HepG2 (cell line): Measurements from ENCODE around the gene QSOX1. TPM values are rescaled to one million over a fixed set of nuclear protein-coding genes. Genes with fewer than 3 reads are reported as not detected.

Source experiments
- ATAC-seq: fragments of 200-7000 bp; cut with Tn5 transposase; 3 replicates; pipeline ENCODE4 v1.9.1; 2020; ENCODE audit warnings: mild to moderate bottlenecking, moderate library complexity
- BruUV-seq: library from RNA; stranded (reverse); fragments of 400-500 nt; replicated peaks from 2 replicates; lab custom pipeline; 2021; lab: Mats Ljungman, UMichigan
- CTCF ChIA-PET: fragments of 300-600 bp; formaldehyde crosslinking; extraction: SDS; loops from one replicate; lab custom pipeline; 2021; ENCODE audit warnings: low total read pairs, inconsistent platforms, low intra/inter-chr PET ratio; lab: Yijun Ruan, JAX
- POLR2A ChIA-PET: fragments of 350-600 bp; sonication (Branson Sonifier 250); formaldehyde crosslinking; loops from one replicate; lab custom pipeline; 2020; ENCODE audit warnings: antibody characterized with exemption, inconsistent platforms; lab: Yijun Ruan, JAX
- DNase-seq: peaks from one replicate; pipeline ENCODE4 v3.0.0-alpha.2; 2015; ENCODE audit warnings: low spot score
- FAIRE-seq: peaks from 3 replicates; lab custom pipeline; 2011; peaks lifted over from hg19 to GRCh38; lab: Jason Lieb, UNC
- H2AFZ ChIP-seq: one replicate; pipeline ENCODE4 v1.6.1; 2011; ENCODE audit warnings: low read length, inconsistent platforms
- H3K27ac ChIP-seq: fragments of 300-600 bp; 3 replicates; pipeline ENCODE4 v1.8.0; 2011; ENCODE audit warnings: mixed run types, mild to moderate bottlenecking, mixed read lengths, low read length, inconsistent platforms; ENCODE audit not compliant: insufficient read depth; ENCODE audit errors: extremely low read length
- H3K27me3 ChIP-seq, 2 experiments: fragments of 200-600 bp in 1 of 2; 2 replicates in 1 of 2; 3 replicates in 1 of 2; pipeline versions ENCODE4 v1.6.0 to v1.8.0; 2011; ENCODE audit warnings: low read length in 2 of 2, mild to moderate bottlenecking in 2 of 2, moderate library complexity in 2 of 2, inconsistent platforms in 1 of 2; ENCODE audit not compliant: insufficient read depth in 2 of 2, control insufficient read depth in 1 of 2
- H3K36me3 ChIP-seq, 2 experiments: fragments of 200-600 bp in 1 of 2; replicated peaks in 1 of 2; 2 replicates in 1 of 2; 3 replicates in 1 of 2; pipeline versions ENCODE4 v1.5.1 to v1.8.0; 2011; ENCODE audit warnings: low read length in 2 of 2, inconsistent platforms in 1 of 2; ENCODE audit not compliant: insufficient read depth in 2 of 2, control insufficient read depth in 1 of 2
- H3K4me1 ChIP-seq: 2 replicates; pipeline ENCODE4 v1.5.1; 2012; ENCODE audit warnings: low read length, inconsistent platforms; ENCODE audit not compliant: insufficient read depth
- H3K4me2 ChIP-seq: 2 replicates; pipeline ENCODE4 v1.6.0; 2011; ENCODE audit warnings: low read depth, low read length, inconsistent platforms
- H3K4me3 ChIP-seq, 3 experiments: fragments of 200-600 bp in 1 of 3; sonication (generic), shearing (Covaris generic) in 1 of 3; replicated peaks in 1 of 3; 2 replicates each; pipeline ENCODE4 v1.5.1; 2011 to 2016; ENCODE audit warnings: low read length in 3 of 3, inconsistent platforms in 2 of 3, low read depth in 2 of 3, mild to moderate bottlenecking in 2 of 3, control low read depth in 1 of 3, mixed read lengths in 1 of 3; ENCODE audit not compliant: insufficient read depth in 1 of 3
- H3K79me2 ChIP-seq: one replicate; pipeline ENCODE4 v1.6.1; 2011; ENCODE audit warnings: low read length, inconsistent platforms; ENCODE audit not compliant: insufficient read depth
- H3K9ac ChIP-seq: 2 replicates; pipeline ENCODE4 v1.6.0; 2011; ENCODE audit warnings: mild to moderate bottlenecking, low read depth, low read length, inconsistent platforms; ENCODE audit not compliant: insufficient read depth
- H3K9me3 ChIP-seq: 2 replicates; pipeline ENCODE4 v1.5.1; 2012; ENCODE audit warnings: mild to moderate bottlenecking, low read length
- H4K20me1 ChIP-seq: 2 replicates; pipeline ENCODE4 v1.6.0; 2011; ENCODE audit warnings: inconsistent platforms, mild to moderate bottlenecking, low read length, moderate library complexity; ENCODE audit not compliant: insufficient read depth
- CTCF ChIP-seq: sonication (generic); formaldehyde crosslinking; IDR thresholded peaks from 2 replicates; pipeline ENCODE4 v1.5.0; 2020; ENCODE audit warnings: mild to moderate bottlenecking, missing genetic modification reagents, moderate library complexity
- HOMEZ ChIP-seq: IDR thresholded peaks from 2 replicates; pipeline ENCODE4 v1.6.1; 2016; ENCODE audit warnings: low read depth
- KMT2B ChIP-seq: IDR thresholded peaks from 2 replicates; pipeline ENCODE4 v1.6.1; 2016; ENCODE audit warnings: missing genetic modification reagents, missing compliant biosample characterization
- MEIS2 ChIP-seq: sonication (generic); formaldehyde crosslinking; IDR thresholded peaks from 2 replicates; pipeline ENCODE4 v1.9.0; 2021; ENCODE audit warnings: mild to moderate bottlenecking, missing genetic modification reagents
- SAFB2 ChIP-seq: sonication (generic); formaldehyde crosslinking; IDR thresholded peaks from 2 replicates; pipeline ENCODE4 v1.5.1; 2020; ENCODE audit warnings: missing genetic modification reagents, low read depth, mild to moderate bottlenecking, borderline replicate concordance
- SALL1 ChIP-seq: sonication (generic); formaldehyde crosslinking; IDR thresholded peaks from 2 replicates; pipeline ENCODE4 v1.8.0; 2022; ENCODE audit warnings: mild to moderate bottlenecking, missing genetic modification reagents
- STAG1 ChIP-seq: sonication (generic); formaldehyde crosslinking; IDR thresholded peaks from 2 replicates; pipeline ENCODE4 v1.4.0; 2020; ENCODE audit warnings: missing genetic modification reagents
- TARDBP ChIP-seq: sonication (generic); formaldehyde crosslinking; IDR thresholded peaks from 2 replicates; pipeline ENCODE4 v1.8.0; 2022; ENCODE audit warnings: mild to moderate bottlenecking, missing genetic modification reagents
- TGIF2 ChIP-seq: IDR thresholded peaks from 2 replicates; pipeline ENCODE4 v1.6.1; 2016; ENCODE audit warnings: control low read depth, missing compliant biosample characterization
- XBP1 ChIP-seq: sonication (generic); formaldehyde crosslinking; IDR thresholded peaks from 2 replicates; pipeline ENCODE4 v1.5.0; 2020; ENCODE audit warnings: missing genetic modification reagents
- ZNF121 ChIP-seq: sonication (generic); formaldehyde crosslinking; IDR thresholded peaks from 2 replicates; pipeline ENCODE4 v1.5.0; 2020; ENCODE audit warnings: mild to moderate bottlenecking, missing genetic modification reagents
- ZNF263 ChIP-seq: sonication (generic); formaldehyde crosslinking; IDR thresholded peaks from 2 replicates; pipeline ENCODE4 v1.4.0; 2020; ENCODE audit warnings: missing genetic modification reagents
- ZNF343 ChIP-seq: sonication (generic); formaldehyde crosslinking; IDR thresholded peaks from 2 replicates; pipeline ENCODE4 v1.4.0; 2020; ENCODE audit warnings: mild to moderate bottlenecking, missing genetic modification reagents
- ZNF512 ChIP-seq: sonication (generic); formaldehyde crosslinking; IDR thresholded peaks from 2 replicates; pipeline ENCODE4 v1.4.0; 2020; ENCODE audit warnings: mild to moderate bottlenecking, missing genetic modification reagents
- ZNF747 ChIP-seq: sonication (generic); formaldehyde crosslinking; IDR thresholded peaks from 2 replicates; pipeline ENCODE4 v1.8.1; 2023; ENCODE audit warnings: missing genetic modification reagents, mild to moderate bottlenecking, borderline replicate concordance
- WGBS: methylation state at CpG from one replicate; pipeline ENCODE4 v1.1.6; 2017; ENCODE audit warnings: low lambda C conversion rate; 5-methylcytosine and 5-hydroxymethylcytosine counted together
- in situ Hi-C: cut with HindIII; loops from 2 replicates; pipeline ENCODE4 v1.10.0; 2017; ENCODE audit warnings: low pct_unique_long_range_greater_than_20kb; ENCODE audit not compliant: extremely low pct_ligation_motif_present
- intact Hi-C: fragments of 100-400 bp; cut with micrococcal nuclease; formaldehyde crosslinking; loops from one replicate; pipeline ENCODE4 v1.10.0; 2022; ENCODE audit not compliant: unreplicated experiment
- polyA plus RNA-seq, 8 experiments: library from polyadenylated mRNA; depleted of rRNA in 3 of 8; stranded (reverse) in 7 of 8; unstranded in 1 of 8; fragments of >200 nt; fragmentation: Illumina TruSeq in 4 of 8; extraction: Trizol in 4 of 8; gene quantifications; 2 replicates each; pipeline versions ENCODE4 v1.2.1 to v1.2.3, GENCODE V29; 2011 to 2016; ENCODE audit warnings: low read depth in 4 of 8, missing spikeins in 1 of 8, mixed read lengths in 1 of 8; ENCODE audit not compliant: insufficient read depth in 1 of 8
- total RNA-seq, 5 experiments: library from RNA; depleted of rRNA; stranded (reverse); fragments of >200 nt; fragmentation: Illumina TruSeq; extraction: Trizol; gene quantifications; 2 replicates each; pipeline ENCODE4 v1.2.3, GENCODE V29; 2016; ENCODE audit warnings: low read depth in 1 of 5
- TF ChIP-seq, protein P1 (sequence below): IDR thresholded peaks from 2 replicates; pipeline ENCODE4 v1.6.1; 2012; ENCODE audit warnings: inconsistent platforms

Gene QSOX1
- total and polyA plus RNA-seq, 2 of the 13 experiments (the other 11 are each of a cell fraction or from before 2014, with no cell fraction given) = 6.8 to 40.2 TPM

GRCh38 chr1:180167721-180168467 is 13.2 kb downstream of the QSOX1 start (continued):
- no peak for TF ChIP-seq XBP1
- TF ChIP-seq MEIS2 (CRISPR knock-in tag) = no peak
- no peak for TF ChIP-seq KMT2B (CRISPR knock-in tag)
- TF ChIP-seq ZNF343 (CRISPR knock-in tag) = no peak
- TF ChIP-seq, all 625 proteins: peak for 24

- DNase-seq (peak; percentile 43), FAIRE-seq (peak; percentile 30), ATAC-seq (peak; percentile 94)
- in situ Hi-C loops = loop anchor here (10.0 kb wide), 1 partner anchor 294 kb away; the partner anchor contains the start of gene TOR1AIP2
- H3K4me3 ChIP-seq = no peak overlapping the region
- no peaks in the 10 kb centered on the region for H3K79me2 ChIP-seq
- no peak overlapping the region for H3K27ac ChIP-seq
- intact Hi-C loops = loop anchor here (5.0 kb wide), 2 partner anchors 52 to 287 kb away; partner anchors contain the start of gene TOR1AIP1
- H3K4me1 ChIP-seq = peaks cover 40% of the 10 kb centered on the region
- H3K27me3 ChIP-seq = no peaks in the 10 kb centered on the region
- ChIA-PET POLR2A (interaction anchor here (1.4 to 1.7 kb wide), 3 partner anchors 11 to 14 kb away, joined by 4 to 6 read pairs (median 6); partner anchors contain the start of gene QSOX1), CTCF (interaction anchor here (0.7 to 1.0 kb wide), 2 partner anchors 11 to 463 kb away, joined by 3 read pairs; no protein-coding TSS in a partner anchor)
- H3K9ac ChIP-seq = no peak overlapping the region
- H2AFZ ChIP-seq = no peak overlapping the region
- BruUV-seq = no TSS peak
- 48% methylated on average over 9 of the region's 12 CpGs for WGBS
- no peaks in the 10 kb centered on the region; the same call in 1 of the 2 replicates for H4K20me1 ChIP-seq
- no peaks in the 10 kb centered on the region for H3K9me3 ChIP-seq
- H3K36me3 ChIP-seq = no peaks in the 10 kb centered on the region
- peak overlapping the region; percentile 14 for H3K4me2 ChIP-seq
- TF ChIP-seq HOMEZ = no peak
- TF ChIP-seq SAFB2 = 0 out of 2 replicates have a peak, but pooled peaks have one; percentile 41
- peak; percentile 79 for TF ChIP-seq STAG1
- TF ChIP-seq CTCF (CRISPR knock-in tag) = peak; percentile 83
- TF ChIP-seq TARDBP (CRISPR knock-in tag) = 0 out of 2 replicates have a peak, but pooled peaks have one; percentile 23
- TF ChIP-seq ZNF121 (CRISPR knock-in tag) = peak; percentile 88
- TF ChIP-seq ZNF747 (CRISPR knock-in tag) = no peak
- TF ChIP-seq ZNF263 (CRISPR knock-in tag) = no peak
- TF ChIP-seq, protein P1, sequence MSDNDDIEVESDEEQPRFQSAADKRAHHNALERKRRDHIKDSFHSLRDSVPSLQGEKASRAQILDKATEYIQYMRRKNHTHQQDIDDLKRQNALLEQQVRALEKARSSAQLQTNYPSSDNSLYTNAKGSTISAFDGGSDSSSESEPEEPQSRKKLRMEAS = 0 out of 2 replicates have a peak, but pooled peaks have one; percentile 13
- no peak for TF ChIP-seq ZNF512 (CRISPR knock-in tag)
- TF ChIP-seq SALL1 (CRISPR knock-in tag) = 0 out of 2 replicates have a peak, but pooled peaks have one; percentile 11
- 0 out of 2 replicates have a peak, but pooled peaks have one; percentile 46 for TF ChIP-seq TGIF2 (CRISPR knock-in tag)
These were observed 14.3 kb downstream of the QSOX1 start for GRCh38 chr1:180168786-180169639.
